MM.1S (cell line): ENCODE data around the gene METTL9.
"Not testable (repeated sequence)": the region's sequence is repeated elsewhere in the genome, so short reads cannot be mapped to it uniquely, and the experiment has no call there.

Source experiments
- DNase-seq: peaks from one replicate; pipeline ENCODE4 v3.0.0-alpha.2; 2015
- H2AFZ ChIP-seq: fragments of 300-600 bp; sonication (generic); 2 replicates; pipeline ENCODE4 v1.6.0; 2016; ENCODE audit warnings: antibody characterized with exemption, low read length
- H3F3A ChIP-seq: fragments of 300-600 bp; sonication (generic); 2 replicates; pipeline ENCODE4 v1.6.1; 2016; ENCODE audit warnings: mild to moderate bottlenecking, antibody characterized with exemption, low read length, moderate library complexity, mixed read lengths; ENCODE audit not compliant: insufficient read depth
- H3K27ac ChIP-seq: fragments of 300-600 bp; sonication (generic); 2 replicates; pipeline ENCODE4 v1.5.1; 2016; ENCODE audit warnings: mild to moderate bottlenecking, low read length
- H3K27me3 ChIP-seq: fragments of 300-600 bp; sonication (generic); replicated peaks from 2 replicates; pipeline ENCODE4 v1.6.0; 2016; ENCODE audit warnings: low read length; ENCODE audit not compliant: insufficient read depth
- H3K36me3 ChIP-seq: fragments of 300-600 bp; sonication (generic); replicated peaks from 2 replicates; pipeline ENCODE4 v1.6.1; 2016; ENCODE audit warnings: mild to moderate bottlenecking, low read length, mixed read lengths; ENCODE audit not compliant: insufficient read depth
- H3K4me1 ChIP-seq: fragments of 300-600 bp; sonication (generic); 2 replicates; pipeline ENCODE4 v1.6.1; 2016; ENCODE audit warnings: low read length, mixed read lengths
- H3K4me2 ChIP-seq: fragments of 300-600 bp; sonication (generic); 2 replicates; pipeline ENCODE4 v1.6.0; 2016; ENCODE audit warnings: low read depth, low read length
- H3K4me3 ChIP-seq: fragments of 300-600 bp; sonication (generic); 2 replicates; pipeline ENCODE4 v1.5.1; 2016; ENCODE audit warnings: low read length, mixed read lengths
- H3K79me2 ChIP-seq: fragments of 300-600 bp; sonication (generic); 2 replicates; pipeline ENCODE4 v1.6.1; 2016; ENCODE audit warnings: mixed run types, low read length, mixed read lengths
- H3K9ac ChIP-seq: fragments of 300-600 bp; sonication (generic); 2 replicates; pipeline ENCODE4 v1.6.1; 2016; ENCODE audit warnings: low read length, mixed read lengths
- H3K9me2 ChIP-seq: fragments of 300-600 bp; sonication (generic); replicated peaks from 2 replicates; pipeline ENCODE4 v1.6.1; 2016; ENCODE audit warnings: mild to moderate bottlenecking, low read length, mixed read lengths; ENCODE audit not compliant: insufficient read depth
- H3K9me3 ChIP-seq: fragments of 300-600 bp; sonication (generic); replicated peaks from 2 replicates; pipeline ENCODE4 v1.6.1; 2016; ENCODE audit warnings: mild to moderate bottlenecking, low read length, mixed read lengths; ENCODE audit not compliant: insufficient read depth
- H4K20me1 ChIP-seq: fragments of 300-600 bp; sonication (generic); 2 replicates; pipeline ENCODE4 v1.6.1; 2016; ENCODE audit warnings: mild to moderate bottlenecking, low read length, moderate library complexity, mixed read lengths; ENCODE audit not compliant: insufficient read depth
- EZH2 ChIP-seq: fragments of 300-600 bp; sonication (generic); optimal IDR thresholded peaks from 2 replicates; pipeline ENCODE3; 2017; ENCODE audit warnings: low read depth, mild to moderate bottlenecking, antibody characterized with exemption, low read length, mixed read lengths
- EZH2phosphoT487 ChIP-seq: fragments of 300-600 bp; sonication (generic); IDR thresholded peaks from 2 replicates; pipeline ENCODE4 v1.6.1; 2018; ENCODE audit warnings: antibody characterized with exemption, low read length
- TF ChIP-seq, protein P1 (sequence below): fragments of 300-600 bp; sonication (generic); IDR thresholded peaks from 2 replicates; pipeline ENCODE4 v1.5.1; 2016; ENCODE audit warnings: antibody characterized with exemption, low read length, mixed read lengths

METTL9 gene

GRCh38 chr16:21560462-21560861, 38.9 kb upstream of the METTL9 start:
- H3K9me3 ChIP-seq = no peaks in the 10 kb centered on the region
- no peaks in the 10 kb centered on the region for H3K9me2 ChIP-seq
- H3K4me3 ChIP-seq = no peak overlapping the region
- H3K4me1 ChIP-seq = no peaks in the 10 kb centered on the region
- no peak overlapping the region for H2AFZ ChIP-seq
- H3K4me2 ChIP-seq = no peak overlapping the region
- DNase-seq = no peak
- no peaks in the 10 kb centered on the region for H3K36me3 ChIP-seq
- H3F3A ChIP-seq = no peaks in the 10 kb centered on the region
- H3K27ac ChIP-seq = no peak overlapping the region
- H3K9ac ChIP-seq = no peak overlapping the region
- H3K27me3 ChIP-seq = no peaks in the 10 kb centered on the region
- H4K20me1 ChIP-seq = no peaks in the 10 kb centered on the region
- no peak for TF ChIP-seq EZH2
- TF ChIP-seq EZH2phosphoT487 = no peak
- TF ChIP-seq, protein P1, sequence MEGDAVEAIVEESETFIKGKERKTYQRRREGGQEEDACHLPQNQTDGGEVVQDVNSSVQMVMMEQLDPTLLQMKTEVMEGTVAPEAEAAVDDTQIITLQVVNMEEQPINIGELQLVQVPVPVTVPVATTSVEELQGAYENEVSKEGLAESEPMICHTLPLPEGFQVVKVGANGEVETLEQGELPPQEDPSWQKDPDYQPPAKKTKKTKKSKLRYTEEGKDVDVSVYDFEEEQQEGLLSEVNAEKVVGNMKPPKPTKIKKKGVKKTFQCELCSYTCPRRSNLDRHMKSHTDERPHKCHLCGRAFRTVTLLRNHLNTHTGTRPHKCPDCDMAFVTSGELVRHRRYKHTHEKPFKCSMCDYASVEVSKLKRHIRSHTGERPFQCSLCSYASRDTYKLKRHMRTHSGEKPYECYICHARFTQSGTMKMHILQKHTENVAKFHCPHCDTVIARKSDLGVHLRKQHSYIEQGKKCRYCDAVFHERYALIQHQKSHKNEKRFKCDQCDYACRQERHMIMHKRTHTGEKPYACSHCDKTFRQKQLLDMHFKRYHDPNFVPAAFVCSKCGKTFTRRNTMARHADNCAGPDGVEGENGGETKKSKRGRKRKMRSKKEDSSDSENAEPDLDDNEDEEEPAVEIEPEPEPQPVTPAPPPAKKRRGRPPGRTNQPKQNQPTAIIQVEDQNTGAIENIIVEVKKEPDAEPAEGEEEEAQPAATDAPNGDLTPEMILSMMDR = no peak
- H3K79me2 ChIP-seq = no peaks in the 10 kb centered on the region

DNA sequence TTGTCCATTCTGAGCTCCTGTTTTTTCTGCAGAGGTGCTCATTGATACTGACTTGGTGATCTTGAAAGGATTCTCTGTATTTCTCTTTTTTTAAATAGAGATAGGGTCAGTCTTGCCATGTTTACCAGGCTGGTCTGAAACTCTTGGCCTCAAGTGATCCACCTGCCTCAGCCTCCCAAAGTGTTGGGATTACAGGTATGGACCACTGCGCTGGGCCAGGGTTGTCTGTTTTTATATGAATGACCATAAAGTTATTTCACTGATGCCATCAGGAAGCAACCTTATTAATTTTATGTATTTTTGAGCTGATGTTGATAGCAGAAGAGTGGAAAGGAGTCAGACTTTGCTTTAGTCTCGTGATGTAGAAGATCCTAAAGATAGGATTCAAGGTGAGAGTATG, 35.7 kb upstream of the METTL9 start:
- TF ChIP-seq EZH2 = no peak
- TF ChIP-seq, protein P1 = no peak
- no peak for TF ChIP-seq EZH2phosphoT487
- H3K9me2 ChIP-seq = no peaks in the 10 kb centered on the region
- no peak overlapping the region for H3K4me3 ChIP-seq
- H3K36me3 ChIP-seq = no peaks in the 10 kb centered on the region
- no peak overlapping the region for H3K27ac ChIP-seq
- H3K27me3 ChIP-seq = no peaks in the 10 kb centered on the region
- H3K9me3 ChIP-seq = no peaks in the 10 kb centered on the region
- no peak for DNase-seq
- H3K79me2 ChIP-seq = no peaks in the 10 kb centered on the region
- H2AFZ ChIP-seq = no peak overlapping the region
- H3K4me2 ChIP-seq = no peak overlapping the region
- no peak overlapping the region for H3K9ac ChIP-seq
- H3K4me1 ChIP-seq = no peaks in the 10 kb centered on the region
- no peaks in the 10 kb centered on the region for H4K20me1 ChIP-seq
- no peaks in the 10 kb centered on the region for H3F3A ChIP-seq

DNA sequence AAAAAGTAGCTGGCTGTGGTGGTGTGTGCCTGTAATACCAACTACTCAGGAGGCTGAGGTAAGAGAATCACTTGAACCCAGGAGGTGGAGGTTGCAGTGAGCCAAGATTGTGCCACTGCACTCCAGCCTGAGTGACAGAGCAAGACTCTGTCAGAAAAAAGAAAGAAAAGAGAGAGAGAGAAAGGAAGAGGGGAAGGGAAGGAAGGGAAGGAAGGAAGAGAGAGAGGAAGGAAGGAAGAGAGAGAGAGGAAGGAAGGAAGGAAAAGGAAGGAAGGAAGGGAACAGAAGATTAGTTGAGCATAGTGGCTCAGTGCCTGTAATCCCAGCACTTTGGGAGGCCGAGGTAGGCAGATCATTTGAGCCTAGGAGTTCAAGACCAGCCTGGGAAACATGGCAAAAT, 35.0 kb upstream of the METTL9 start:
- not testable (repeated sequence) for H3K9me2 ChIP-seq, H2AFZ ChIP-seq, H3K4me2 ChIP-seq, H3F3A ChIP-seq, H3K27ac ChIP-seq, H3K79me2 ChIP-seq, H3K4me3 ChIP-seq, H3K36me3 ChIP-seq, H3K9ac ChIP-seq, H3K4me1 ChIP-seq, H3K9me3 ChIP-seq, H4K20me1 ChIP-seq, H3K27me3 ChIP-seq, DNase-seq

DNA sequence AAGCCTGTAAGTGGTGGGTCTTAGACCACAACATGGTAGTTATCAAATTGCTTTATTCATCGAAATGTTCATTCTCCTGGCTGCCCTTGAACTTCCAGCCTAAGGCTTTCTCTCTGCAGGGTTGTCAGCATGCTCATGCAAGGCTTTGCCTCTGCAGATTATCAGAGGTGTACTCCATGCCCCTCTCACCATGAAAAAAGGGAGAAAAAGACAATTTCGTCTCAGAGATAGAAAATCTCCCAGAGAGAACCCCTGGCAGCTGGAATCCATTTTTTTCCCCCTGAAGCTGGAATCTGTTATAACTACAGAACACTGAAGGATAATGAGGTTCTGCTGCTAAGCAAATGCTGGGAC, 33.9 kb upstream of the METTL9 start:
- H3K4me3 ChIP-seq = no peak overlapping the region
- no peaks in the 10 kb centered on the region for H3F3A ChIP-seq
- H3K27me3 ChIP-seq = no peaks in the 10 kb centered on the region
- H3K4me2 ChIP-seq = no peak overlapping the region
- no peaks in the 10 kb centered on the region for H3K9me2 ChIP-seq
- H3K36me3 ChIP-seq = no peaks in the 10 kb centered on the region
- H3K27ac ChIP-seq = no peak overlapping the region
- no peaks in the 10 kb centered on the region for H4K20me1 ChIP-seq
- no peaks in the 10 kb centered on the region for H3K4me1 ChIP-seq
- H3K79me2 ChIP-seq = no peaks in the 10 kb centered on the region
- H2AFZ ChIP-seq = no peak overlapping the region
- DNase-seq = no peak
- H3K9ac ChIP-seq = no peak overlapping the region
- H3K9me3 ChIP-seq = no peaks in the 10 kb centered on the region
- TF ChIP-seq EZH2 (no peak), EZH2phosphoT487 (no peak)
- TF ChIP-seq, protein P1 = no peak
